Measurements from ENCODE around the gene CACNG7.
A peak's percentile ranks its signal among the peaks of the same experiment; 100 is the strongest.

Gene CACNG7

DNA sequence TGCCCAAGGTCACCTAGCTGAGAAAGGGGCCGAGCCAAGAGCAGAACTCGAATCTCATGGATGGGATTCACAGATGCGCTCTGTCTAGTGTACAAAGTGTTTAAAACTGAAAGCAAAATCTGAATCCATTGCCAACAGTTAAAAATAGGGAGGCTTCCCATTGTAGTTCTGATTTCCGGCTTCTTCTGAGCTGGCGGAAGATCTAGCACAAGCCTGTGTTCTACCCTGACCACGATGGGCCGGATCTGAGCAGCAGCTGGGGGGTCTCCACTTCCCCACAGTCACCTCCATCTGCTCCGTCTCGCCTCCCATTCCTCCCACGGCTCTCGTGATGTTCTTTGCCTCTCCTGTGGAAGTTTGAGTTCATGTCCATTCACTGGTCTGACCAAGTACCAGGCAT is 56.0 kb downstream of the CACNG7 start:
- in situ Hi-C loops (cut with MboI; ENCODE audit: low sequenced_read_pairs, unreplicated experiment), result no loop called here
- TF ChIP-seq, protein P1, sequence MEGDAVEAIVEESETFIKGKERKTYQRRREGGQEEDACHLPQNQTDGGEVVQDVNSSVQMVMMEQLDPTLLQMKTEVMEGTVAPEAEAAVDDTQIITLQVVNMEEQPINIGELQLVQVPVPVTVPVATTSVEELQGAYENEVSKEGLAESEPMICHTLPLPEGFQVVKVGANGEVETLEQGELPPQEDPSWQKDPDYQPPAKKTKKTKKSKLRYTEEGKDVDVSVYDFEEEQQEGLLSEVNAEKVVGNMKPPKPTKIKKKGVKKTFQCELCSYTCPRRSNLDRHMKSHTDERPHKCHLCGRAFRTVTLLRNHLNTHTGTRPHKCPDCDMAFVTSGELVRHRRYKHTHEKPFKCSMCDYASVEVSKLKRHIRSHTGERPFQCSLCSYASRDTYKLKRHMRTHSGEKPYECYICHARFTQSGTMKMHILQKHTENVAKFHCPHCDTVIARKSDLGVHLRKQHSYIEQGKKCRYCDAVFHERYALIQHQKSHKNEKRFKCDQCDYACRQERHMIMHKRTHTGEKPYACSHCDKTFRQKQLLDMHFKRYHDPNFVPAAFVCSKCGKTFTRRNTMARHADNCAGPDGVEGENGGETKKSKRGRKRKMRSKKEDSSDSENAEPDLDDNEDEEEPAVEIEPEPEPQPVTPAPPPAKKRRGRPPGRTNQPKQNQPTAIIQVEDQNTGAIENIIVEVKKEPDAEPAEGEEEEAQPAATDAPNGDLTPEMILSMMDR (IDR thresholded peaks at IDR 0.05; ENCODE audit: borderline replicate concordance, control extremely low read depth, extremely low read depth, insufficient read depth, missing control alignments), result no peak
- DNase-seq (ENCODE audit: low spot score), result no peak

DNA sequence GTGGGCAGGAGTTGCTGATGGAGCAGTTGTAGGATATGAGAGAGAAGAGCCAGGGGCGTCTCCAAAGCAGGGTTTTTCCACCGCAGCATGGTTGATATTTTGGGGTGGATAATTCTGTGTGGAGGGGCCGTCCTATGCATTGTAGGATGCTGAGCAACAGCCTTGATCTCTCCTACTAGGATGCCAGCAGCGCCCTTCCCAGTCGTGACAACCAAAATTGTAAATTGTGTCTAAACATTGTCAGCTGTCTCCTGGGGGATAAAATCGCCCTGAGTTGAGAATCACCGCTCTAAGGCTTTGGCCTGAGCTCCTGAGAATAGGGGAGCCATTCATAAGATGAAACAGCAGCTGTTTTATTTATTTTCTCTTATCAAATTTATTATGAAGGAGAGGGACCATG is 57.9 kb downstream of the CACNG7 start:
- no peak for DNase-seq (ENCODE audit: low spot score)
- TF ChIP-seq, protein P1 (IDR thresholded peaks at IDR 0.05; ENCODE audit: borderline replicate concordance, control extremely low read depth, extremely low read depth, insufficient read depth, missing control alignments), result no peak
- in situ Hi-C loops (cut with MboI; ENCODE audit: low sequenced_read_pairs, unreplicated experiment), result no loop called here

DNA sequence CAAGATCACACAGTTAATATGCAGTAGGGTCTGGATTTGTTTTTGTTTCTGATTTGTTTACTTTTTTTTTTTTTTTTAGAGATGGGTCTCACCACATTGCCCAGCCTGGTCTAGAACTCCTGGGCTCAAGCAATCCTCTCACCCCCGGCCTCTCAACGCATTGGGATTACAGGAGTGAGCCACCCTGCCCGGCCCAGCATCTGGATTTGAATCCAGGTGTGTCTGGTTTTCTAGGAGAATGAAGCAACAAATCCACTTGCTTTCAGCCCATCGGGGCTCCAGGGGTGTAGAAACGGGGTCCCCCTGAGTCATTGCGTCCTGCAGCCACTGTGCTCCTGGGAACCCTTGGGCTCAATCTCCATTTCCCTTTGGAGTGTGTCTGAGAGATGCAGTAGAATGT is 60.3 kb downstream of the CACNG7 start:
- in situ Hi-C loops (cut with MboI; ENCODE audit: low sequenced_read_pairs, unreplicated experiment), result no loop called here
- TF ChIP-seq, protein P1 (IDR thresholded peaks at IDR 0.05; ENCODE audit: borderline replicate concordance, control extremely low read depth, extremely low read depth, insufficient read depth, missing control alignments), result no peak
- DNase-seq (ENCODE audit: low spot score), result no peak

DNA sequence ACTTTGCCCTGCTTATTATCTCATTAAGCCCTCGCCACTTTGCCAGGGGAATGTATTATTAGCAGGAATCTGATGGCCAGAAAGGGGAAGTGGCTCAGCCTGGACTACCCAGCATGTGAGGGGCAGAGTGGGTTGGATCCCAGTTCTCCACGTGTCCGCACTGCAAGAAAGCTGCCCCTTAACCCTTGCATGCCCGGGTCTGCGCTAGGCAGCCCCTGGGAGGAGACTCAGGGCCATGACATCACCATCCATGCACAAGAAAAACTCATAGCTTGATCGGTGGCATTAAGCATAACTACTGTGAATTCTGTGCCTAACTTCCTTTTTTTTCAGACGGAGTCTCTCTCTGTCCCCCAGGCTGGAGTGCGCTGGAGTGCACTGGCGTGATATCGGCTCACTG is 62.6 kb downstream of the CACNG7 start:
- no peak for DNase-seq (ENCODE audit: low spot score)
- TF ChIP-seq, protein P1 (IDR thresholded peaks at IDR 0.05; ENCODE audit: borderline replicate concordance, control extremely low read depth, extremely low read depth, insufficient read depth, missing control alignments), result no peak
- in situ Hi-C loops (cut with MboI; ENCODE audit: low sequenced_read_pairs, unreplicated experiment), result no loop called here

DNA sequence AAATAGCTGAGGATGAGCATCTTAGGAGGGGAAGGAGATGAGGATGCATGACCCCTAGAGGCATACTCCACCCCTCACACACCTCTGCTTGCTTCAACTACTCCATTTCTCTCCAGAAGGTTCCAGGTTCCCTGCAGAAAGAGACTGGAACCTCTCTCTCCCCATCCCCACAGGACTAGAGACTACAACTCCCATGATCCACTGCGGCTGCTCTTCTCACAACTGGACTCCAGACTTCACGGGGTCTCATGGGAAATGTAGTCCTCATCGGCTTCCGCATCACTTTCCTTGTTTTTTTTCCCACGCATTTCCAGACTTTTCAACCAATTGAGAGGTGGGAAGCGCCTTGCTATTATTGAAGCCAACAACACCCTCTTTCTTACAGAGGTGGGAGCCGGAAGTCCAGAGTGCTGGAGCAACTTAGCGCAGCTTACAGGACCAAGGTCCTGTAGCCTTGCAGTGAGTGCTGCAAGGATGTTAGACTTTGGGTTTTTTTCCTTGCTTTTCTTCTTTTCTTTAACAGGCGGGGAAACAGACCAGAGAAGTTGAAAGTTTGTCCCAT is 68.4 kb downstream of the CACNG7 start:
- TF ChIP-seq, protein P1 (IDR thresholded peaks at IDR 0.05; ENCODE audit: borderline replicate concordance, control extremely low read depth, extremely low read depth, insufficient read depth, missing control alignments), result no peak
- in situ Hi-C loops (cut with MboI; ENCODE audit: low sequenced_read_pairs, unreplicated experiment), result no loop called here
- peak; percentile 68 for DNase-seq (ENCODE audit: low spot score)

DNA sequence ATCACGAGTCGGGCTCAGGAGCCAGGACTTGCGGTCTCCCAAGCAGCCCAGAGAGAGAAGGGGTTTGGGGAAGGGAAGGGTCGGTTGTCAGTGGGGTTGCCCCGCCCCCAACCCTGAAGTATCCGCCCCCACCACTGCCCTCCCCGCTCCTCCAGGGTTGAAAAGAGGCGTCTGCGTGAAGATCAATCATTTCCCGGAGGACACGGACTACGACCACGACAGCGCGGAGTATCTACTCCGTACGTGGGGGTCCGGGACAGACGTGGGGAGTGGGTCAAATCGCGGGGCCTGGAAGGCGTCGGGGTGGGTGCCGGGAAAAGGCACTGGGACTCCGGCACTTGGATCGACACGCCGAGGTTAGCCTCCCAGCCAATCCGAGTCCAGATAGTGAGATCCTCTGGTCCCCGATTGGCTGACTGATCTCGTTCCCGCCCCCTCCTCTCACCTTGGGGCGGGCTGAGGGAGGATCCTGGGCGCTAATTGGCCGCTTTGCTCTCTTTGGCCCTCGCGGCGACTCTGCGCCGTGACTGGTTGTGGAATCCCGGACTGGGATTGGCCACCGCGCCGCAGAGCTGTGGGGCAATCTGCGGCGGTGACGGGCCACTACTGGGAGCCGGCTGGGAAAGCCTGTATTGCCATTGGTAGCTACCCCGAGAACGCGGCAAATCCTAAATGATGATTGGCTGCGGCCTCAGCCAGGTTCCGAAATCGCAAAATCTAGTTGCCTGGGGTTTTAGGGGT is 69.1 kb downstream of the CACNG7 start:
- TF ChIP-seq, protein P1 (IDR thresholded peaks at IDR 0.05; ENCODE audit: borderline replicate concordance, control extremely low read depth, extremely low read depth, insufficient read depth, missing control alignments), result no peak
- DNase-seq (ENCODE audit: low spot score), result no peak

More for the DNA sequence above, 69.1 kb downstream of the CACNG7 start:
- in situ Hi-C loops (cut with MboI; ENCODE audit: low sequenced_read_pairs, unreplicated experiment), result no loop called here
